ENCODE data around the gene RASGRP1.

DNA sequence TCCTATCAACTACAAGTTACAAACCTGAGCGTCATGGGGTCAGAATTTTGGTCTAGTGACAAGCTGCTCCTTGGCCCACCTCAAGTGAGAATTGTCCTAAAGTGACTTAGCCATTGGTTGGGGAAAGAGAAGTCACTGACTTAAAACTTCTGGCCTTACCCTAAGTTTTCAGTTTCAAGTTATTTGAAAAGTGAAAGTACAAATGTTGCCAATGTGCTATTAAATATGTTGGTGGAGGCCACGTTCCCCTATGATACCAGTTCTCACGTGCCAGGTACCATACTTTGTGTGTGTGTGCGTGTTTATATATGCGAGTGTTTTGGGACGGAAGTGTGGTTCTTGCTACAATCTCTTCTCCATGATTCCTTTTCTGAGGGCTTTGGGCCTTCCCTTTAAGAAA is 22.6 kb upstream of the RASGRP1 start:
- TF ChIP-seq POLR2AphosphoS5 (IDR thresholded peaks at IDR 0.05; ENCODE audit: low read depth, low read length), result no peak
- TF ChIP-seq, protein P1, sequence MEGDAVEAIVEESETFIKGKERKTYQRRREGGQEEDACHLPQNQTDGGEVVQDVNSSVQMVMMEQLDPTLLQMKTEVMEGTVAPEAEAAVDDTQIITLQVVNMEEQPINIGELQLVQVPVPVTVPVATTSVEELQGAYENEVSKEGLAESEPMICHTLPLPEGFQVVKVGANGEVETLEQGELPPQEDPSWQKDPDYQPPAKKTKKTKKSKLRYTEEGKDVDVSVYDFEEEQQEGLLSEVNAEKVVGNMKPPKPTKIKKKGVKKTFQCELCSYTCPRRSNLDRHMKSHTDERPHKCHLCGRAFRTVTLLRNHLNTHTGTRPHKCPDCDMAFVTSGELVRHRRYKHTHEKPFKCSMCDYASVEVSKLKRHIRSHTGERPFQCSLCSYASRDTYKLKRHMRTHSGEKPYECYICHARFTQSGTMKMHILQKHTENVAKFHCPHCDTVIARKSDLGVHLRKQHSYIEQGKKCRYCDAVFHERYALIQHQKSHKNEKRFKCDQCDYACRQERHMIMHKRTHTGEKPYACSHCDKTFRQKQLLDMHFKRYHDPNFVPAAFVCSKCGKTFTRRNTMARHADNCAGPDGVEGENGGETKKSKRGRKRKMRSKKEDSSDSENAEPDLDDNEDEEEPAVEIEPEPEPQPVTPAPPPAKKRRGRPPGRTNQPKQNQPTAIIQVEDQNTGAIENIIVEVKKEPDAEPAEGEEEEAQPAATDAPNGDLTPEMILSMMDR (IDR thresholded peaks at IDR 0.05), result no peak
- TF ChIP-seq, protein P2, sequence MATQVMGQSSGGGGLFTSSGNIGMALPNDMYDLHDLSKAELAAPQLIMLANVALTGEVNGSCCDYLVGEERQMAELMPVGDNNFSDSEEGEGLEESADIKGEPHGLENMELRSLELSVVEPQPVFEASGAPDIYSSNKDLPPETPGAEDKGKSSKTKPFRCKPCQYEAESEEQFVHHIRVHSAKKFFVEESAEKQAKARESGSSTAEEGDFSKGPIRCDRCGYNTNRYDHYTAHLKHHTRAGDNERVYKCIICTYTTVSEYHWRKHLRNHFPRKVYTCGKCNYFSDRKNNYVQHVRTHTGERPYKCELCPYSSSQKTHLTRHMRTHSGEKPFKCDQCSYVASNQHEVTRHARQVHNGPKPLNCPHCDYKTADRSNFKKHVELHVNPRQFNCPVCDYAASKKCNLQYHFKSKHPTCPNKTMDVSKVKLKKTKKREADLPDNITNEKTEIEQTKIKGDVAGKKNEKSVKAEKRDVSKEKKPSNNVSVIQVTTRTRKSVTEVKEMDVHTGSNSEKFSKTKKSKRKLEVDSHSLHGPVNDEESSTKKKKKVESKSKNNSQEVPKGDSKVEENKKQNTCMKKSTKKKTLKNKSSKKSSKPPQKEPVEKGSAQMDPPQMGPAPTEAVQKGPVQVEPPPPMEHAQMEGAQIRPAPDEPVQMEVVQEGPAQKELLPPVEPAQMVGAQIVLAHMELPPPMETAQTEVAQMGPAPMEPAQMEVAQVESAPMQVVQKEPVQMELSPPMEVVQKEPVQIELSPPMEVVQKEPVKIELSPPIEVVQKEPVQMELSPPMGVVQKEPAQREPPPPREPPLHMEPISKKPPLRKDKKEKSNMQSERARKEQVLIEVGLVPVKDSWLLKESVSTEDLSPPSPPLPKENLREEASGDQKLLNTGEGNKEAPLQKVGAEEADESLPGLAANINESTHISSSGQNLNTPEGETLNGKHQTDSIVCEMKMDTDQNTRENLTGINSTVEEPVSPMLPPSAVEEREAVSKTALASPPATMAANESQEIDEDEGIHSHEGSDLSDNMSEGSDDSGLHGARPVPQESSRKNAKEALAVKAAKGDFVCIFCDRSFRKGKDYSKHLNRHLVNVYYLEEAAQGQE (IDR thresholded peaks at IDR 0.05; ENCODE audit: insufficient read depth in 1 of 2, low read depth in 2 of 2, low read length in 1 of 2), result no peak
- TF ChIP-seq SIN3A (IDR thresholded peaks at IDR 0.05; ENCODE audit: borderline replicate concordance, insufficient read depth, low read depth, low read length), result no peak
